HG03280 (cell line): Measurements from ENCODE around the gene IL26.
"Not testable (repeated sequence)": the region's sequence is repeated elsewhere in the genome, so short reads cannot be mapped to it uniquely, and the experiment has no call there.

Source experiments
- ATAC-seq: cut with Tn5 transposase; IDR thresholded peaks from one replicate; pipeline ENCODE4 v1.9.1; 2021; ENCODE audit warnings: mild to moderate bottlenecking, moderate library complexity; ENCODE audit not compliant: unreplicated experiment

The IL26 gene

GRCh38 chr12:68240975-68241374 lies 15.4 kb upstream of the IL26 start:
- ATAC-seq: peak; percentile 94

DNA sequence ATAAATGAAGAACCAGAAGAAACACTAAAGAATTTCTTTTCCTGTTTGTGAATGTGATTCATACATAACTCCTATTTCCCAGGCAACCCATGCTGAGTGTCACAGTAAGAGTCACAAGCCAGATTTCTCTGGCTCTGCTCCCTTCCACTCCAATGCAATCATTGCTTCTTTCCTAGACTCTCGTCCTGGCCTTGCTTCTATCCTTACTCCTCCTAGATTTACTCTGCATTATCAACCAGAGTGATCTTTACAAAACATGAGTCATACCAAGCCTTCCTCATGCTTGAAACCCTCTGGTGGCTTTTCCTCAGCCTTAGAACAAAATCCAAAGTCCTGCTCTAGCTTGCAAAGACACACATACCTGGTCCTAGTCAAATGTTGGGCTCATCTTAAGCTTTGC lies 14.5 kb upstream of the IL26 start:
- no peak for ATAC-seq

DNA sequence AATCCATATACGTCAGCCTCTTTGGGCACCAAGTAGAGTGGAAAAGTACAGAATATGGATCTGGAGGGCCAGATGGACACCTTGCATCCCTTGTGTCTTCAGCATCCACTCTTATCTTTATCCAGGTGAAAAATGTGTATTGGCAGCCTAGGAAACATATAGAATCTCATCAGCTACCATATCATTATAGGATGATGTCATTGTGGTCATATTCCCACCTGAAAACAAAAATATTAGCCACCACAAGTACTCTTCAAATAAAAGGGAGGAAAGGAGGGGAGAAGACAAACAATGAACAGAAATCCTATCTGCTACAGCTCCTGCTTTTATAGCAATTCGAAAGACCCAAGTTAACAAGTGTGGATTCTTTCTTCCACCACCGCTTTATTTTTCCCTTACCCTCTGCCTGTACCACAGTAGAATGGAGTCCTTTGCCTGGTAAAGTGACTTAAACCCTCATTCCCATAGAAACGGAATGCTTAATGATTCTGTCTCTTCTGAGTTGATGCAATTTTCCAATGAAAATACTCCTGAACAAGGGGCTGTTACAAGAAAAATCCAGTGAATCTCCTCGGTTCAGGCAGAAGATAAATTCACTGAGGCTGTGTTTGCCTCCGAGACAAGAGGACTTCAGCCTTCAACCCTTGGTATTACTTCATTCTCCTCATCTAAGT lies 13.8 kb upstream of the IL26 start:
- ATAC-seq: no peak

GRCh38 chr12:68237619-68238018 lies 12.0 kb upstream of the IL26 start:
- no peak for ATAC-seq

DNA sequence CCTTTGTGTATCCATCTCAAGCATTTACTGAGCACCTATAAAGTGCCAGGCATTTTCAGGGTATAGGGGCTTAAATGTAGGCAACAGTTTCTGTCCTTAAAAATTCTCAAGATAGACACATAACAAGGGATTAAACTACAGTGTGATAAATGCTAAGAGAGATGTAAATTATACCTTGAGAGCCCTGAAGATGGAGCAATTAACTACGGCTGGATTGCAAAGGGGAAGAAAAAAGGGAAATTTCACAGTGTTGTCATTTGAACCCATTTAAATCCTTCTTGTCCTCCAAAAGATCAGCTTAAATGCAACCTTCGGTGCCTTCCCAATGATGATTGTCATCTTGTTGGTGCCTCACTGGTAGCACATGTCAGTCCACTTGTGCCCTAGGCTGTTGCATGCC lies 11.5 kb upstream of the IL26 start:
- ATAC-seq: no peak

DNA sequence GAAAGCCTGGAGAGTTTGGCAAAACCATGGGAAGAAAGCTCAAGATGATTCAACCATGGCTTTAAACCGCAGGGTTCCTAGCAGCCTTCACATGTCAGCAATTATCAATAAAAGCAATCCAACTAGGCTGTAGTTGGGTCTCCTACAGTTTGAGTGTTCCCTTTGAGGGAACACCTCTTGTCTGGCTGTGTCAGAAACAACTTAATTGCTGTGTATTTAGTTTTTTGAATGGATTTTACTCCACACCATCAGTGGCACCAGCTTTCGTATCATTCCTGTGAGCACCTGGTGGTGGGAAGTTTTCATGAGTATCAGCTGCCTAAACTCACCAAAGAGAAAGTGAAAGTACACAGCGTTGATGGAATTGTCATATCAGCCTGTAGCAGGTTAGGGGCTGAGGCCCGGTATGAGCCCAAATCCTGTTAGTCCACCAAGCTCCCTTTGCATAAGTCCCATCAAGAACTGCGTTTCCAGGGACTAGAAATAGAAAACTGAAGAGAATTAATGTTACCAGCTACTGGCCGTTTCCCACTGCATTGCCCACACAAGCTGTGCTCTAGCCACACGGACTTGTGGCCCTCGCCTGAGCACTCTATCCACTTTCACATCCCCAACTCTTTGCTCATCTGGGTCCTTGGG lies 10.9 kb upstream of the IL26 start:
- peak; percentile 56 for ATAC-seq

GRCh38 chr12:68235576-68235975 lies 10.0 kb upstream of the IL26 start:
- ATAC-seq: no peak

GRCh38 chr12:68234140-68234539 lies 8.5 kb upstream of the IL26 start:
- no peak for ATAC-seq

DNA sequence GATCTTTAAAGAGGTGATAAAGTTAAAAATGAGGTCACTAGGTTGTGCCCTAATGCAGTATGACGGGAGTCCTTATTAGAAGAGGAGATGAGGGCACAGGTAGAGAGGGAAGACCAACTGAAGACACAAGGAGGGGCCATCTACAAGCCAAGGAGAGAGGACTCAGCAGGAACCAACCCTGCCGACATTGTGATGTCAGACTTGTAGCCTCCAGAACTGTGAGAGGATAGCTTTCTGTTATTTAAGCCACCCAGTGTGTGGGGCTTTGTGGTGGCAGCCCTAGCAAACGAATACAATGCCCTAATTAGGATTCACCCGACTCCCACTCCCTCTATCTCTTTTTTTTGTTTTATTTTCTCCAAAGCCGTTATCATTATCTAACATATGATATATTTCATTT lies 7.9 kb upstream of the IL26 start:
- ATAC-seq: no peak

GRCh38 chr12:68231691-68232090 lies 6.1 kb upstream of the IL26 start:
- ATAC-seq: no peak

DNA sequence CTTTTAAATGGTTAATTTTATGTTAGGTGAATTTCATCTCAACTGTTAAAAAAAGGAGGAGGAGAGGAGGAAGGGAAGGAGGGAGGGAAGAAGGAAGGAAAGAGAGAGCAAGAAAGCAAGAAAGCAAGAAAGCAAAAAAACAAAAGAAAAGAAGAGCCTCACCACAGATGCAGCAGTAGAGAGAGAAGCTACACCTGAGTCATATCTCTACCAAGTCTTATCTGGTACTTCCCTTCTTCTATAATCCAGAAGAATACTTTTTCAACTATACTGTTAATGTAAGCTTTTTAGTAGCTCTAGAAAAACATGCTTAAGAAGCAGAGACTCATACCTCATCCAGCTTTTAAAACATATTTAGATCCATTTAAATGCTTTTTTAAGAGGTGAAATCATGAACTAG lies 5.6 kb upstream of the IL26 start:
- no peak for ATAC-seq

- ATAC-seq: no peak
Observed at GRCh38 chr12:68229956-68230355, 4.3 kb upstream of the IL26 start.

DNA sequence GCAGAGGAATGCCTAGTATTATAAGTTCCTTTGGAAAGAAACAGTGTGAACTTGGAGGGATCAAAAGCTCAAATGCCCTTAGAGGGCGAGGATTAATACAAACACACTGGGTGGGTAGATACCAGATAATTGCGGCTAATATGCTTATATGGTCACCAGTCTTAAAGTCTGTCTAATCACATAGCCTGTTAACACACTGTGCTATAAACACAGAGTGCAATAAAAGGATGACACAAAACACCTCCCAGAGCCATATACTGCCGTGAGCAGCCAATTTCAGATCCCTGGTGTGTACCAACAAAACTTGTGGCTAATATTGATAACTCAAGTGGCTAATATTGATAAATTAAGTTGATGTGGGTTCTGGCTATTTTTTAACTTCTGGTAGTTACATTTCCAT lies 1.7 kb upstream of the IL26 start:
- no peak for ATAC-seq

- ATAC-seq: no peak
Observed at GRCh38 chr12:68224613-68225285, 861 bp downstream of the IL26 start.

DNA sequence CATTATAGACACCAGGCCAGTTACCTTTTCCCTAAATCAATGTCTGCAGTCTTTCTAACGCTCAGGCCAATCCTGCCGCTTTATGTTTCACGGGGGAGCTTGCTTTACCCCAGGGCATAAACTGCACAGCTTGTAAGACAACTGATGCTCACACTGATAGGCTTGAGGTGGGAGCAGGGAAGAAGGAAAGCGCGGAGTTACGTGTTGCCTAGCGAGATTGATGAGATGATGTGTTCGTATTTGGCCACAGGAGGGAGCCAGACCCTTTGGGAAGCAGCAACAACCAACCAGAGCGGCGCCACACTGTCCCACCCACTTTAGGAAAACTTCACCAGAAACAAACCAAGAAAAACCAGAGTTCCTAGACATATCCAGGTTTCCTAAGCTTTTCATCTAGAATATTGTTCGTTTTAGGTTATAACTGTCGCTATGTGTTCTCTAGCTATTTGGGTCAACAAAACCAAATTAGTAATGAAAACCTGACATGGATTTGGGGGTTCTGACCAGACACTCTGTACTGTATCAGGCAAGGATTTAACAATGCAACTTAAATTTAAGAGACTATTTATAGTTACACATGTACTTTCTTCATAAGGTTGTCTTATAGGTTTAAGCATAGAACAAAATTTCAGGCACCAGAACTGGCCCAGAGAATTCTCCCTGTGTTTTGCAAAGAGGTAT lies 2.4 kb downstream of the IL26 start:
- ATAC-seq: peak; percentile 94

DNA sequence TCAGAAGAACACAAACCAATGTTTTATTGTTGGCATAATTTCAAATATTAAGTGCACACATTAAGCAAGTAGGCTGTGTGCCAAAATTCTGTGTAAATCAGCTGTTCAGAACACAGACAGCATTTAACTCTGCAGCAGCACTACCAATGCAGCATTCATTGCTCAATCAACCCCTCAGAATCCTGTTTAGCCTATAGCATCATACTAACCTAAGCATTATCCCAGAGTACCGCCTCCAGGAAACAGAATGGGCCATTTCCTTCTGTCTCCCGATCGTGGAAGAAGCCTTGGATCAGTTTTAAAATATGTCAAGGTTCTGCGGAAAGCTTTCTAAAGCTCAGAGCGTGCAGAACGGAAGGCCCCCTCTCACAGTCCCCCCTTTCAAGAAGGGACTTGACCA lies 3.3 kb downstream of the IL26 start:
- no peak for ATAC-seq

GRCh38 chr12:68221497-68221896 lies 4.1 kb downstream of the IL26 start:
- ATAC-seq: no peak

DNA sequence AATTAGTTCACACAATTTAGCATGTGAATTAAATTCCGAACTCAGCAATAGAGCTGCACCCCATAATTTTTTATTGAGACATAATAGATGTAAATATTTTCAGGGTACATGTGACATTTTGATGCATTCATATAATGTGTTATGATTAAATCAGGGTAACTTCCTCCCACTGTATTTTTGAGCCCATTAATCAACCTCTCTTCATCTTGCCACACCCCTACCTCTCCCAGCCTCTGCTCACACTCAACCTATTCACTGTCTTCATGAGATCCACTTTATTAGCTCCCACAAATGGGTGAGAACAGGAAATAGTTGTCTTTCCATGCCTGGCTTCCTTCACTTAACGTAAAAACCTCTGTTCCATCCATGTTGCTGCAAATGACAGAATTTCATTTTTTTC lies 14.7 kb downstream of the IL26 start:
- ATAC-seq: no peak

DNA sequence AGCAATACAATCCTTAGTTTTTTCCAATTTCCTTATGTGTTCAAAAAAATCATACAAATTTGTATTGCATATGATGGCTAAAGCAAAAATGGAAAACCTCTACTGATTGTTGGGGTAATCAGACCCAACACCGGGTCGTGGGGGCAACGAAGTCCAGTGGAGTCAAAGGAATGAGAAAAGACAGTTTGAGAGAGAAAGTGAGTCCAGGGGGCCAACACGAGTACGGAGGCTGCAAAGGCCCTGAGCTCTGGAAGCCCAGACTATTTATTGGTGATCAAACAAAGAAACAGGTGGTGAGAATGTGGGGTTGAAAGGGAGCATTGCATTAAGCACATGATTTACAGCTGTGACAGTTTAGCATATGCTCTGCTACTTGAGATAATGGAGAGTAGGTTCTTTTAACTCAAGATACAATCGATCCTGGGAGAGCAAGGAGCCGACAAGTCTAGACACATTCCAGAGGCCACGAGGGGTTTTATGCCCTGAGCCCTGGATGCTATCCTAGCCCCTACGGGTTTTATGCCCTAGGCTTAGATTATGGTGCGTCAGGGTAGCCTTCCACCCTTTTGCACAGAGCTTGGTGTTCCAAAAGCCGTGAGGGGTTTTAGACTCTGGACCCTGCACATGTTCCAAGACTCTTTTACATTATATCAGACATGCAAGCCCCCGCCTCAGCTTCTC lies 16.4 kb downstream of the IL26 start:
- not testable (repeated sequence) for ATAC-seq

GRCh38 chr12:68207276-68207675 lies 18.3 kb downstream of the IL26 start:
- no peak for ATAC-seq

DNA sequence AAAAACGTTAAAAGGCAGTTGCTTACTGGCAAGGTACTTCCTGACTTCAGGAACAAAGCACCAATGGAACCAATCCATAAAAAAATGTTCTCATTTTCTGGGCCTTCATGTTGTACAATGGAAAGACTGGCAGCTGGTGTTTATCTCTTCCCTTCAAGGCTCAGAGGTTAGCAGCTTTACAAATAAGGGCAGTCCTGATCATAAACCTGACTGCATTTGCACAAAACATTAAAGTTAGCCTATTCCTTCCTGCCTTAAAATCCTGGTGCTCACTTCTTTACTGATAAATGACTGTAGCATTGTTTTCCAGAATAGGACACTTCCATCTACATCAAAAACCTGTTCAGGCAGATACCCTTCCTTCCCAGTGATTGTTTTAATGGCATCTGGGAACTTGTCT lies 19.2 kb downstream of the IL26 start:
- no peak for ATAC-seq
